Loucy (cell line): Measurements from ENCODE around the gene FXR2.

Source experiments
- EZH2phosphoT487 ChIP-seq: fragments of 200-600 bp; IDR thresholded peaks from 2 replicates; pipeline ENCODE4 v1.6.1; 2018; ENCODE audit warnings: antibody characterized with exemption, mild to moderate bottlenecking, moderate library complexity, borderline replicate concordance
- TF ChIP-seq, protein P1 (sequence below): fragments of 200-600 bp; sonication (generic); conservative IDR thresholded peaks from 2 replicates; pipeline ENCODE4 v1.5.1; 2014; ENCODE audit warnings: mild to moderate bottlenecking, antibody characterized with exemption, low read length

DNA sequence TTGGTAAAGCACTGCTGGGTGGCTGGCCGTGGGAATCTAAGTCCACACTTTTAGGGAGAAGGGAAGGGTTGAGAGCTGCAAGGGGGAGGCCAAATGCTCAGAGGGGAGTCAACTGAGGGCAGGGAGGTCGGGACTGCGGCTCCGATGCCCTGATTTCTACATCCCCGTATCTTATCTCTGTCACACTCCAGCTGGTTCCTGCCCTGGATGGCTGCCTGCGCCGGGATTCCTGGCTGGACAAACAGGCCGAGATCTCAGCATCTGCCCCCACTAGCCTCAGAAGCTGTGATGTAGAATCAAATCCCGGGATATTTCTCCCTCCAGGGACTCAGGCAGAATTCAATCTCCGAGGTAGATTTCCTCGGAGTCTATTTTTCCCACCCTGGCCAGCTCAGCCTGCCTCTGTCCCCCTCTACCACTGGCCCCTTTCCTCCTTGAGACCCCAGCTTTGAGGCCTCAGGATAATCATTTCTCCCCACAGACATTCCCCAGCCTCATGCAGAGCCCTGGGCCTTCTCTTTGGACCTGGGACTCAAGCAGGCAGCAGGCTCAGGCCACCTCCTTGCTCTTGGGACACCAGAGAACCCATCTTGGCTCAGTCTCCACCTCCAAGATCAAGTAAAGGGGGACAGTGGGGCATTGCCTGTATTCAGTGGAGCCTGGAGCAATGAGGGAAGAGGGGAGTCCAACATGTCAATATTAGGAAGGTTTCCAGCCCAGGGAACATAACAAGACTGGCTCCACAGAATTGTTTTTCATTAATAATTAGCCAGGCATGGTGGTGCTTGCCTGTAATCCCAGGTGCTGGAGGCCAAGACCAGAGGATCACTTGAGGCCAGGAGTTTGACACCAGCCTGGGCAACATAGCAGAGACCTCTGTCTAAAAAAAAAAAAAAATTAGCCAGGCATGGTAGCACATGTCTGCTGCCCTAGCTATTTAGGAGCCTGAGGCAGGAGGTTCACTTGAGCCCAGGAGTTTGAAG is 17.0 kb upstream of the FXR2 start:
- TF ChIP-seq, protein P1, sequence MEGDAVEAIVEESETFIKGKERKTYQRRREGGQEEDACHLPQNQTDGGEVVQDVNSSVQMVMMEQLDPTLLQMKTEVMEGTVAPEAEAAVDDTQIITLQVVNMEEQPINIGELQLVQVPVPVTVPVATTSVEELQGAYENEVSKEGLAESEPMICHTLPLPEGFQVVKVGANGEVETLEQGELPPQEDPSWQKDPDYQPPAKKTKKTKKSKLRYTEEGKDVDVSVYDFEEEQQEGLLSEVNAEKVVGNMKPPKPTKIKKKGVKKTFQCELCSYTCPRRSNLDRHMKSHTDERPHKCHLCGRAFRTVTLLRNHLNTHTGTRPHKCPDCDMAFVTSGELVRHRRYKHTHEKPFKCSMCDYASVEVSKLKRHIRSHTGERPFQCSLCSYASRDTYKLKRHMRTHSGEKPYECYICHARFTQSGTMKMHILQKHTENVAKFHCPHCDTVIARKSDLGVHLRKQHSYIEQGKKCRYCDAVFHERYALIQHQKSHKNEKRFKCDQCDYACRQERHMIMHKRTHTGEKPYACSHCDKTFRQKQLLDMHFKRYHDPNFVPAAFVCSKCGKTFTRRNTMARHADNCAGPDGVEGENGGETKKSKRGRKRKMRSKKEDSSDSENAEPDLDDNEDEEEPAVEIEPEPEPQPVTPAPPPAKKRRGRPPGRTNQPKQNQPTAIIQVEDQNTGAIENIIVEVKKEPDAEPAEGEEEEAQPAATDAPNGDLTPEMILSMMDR: no peak
- TF ChIP-seq EZH2phosphoT487: no peak
